GM12878 (cell line): ENCODE results near the gene LRRC45. TPM values are rescaled to one million over a fixed set of nuclear protein-coding genes. Genes with fewer than 3 reads are reported as not detected.

Experiments used
- ATAC-seq: fragments of 200-7000 bp; cut with Tn5 transposase; 3 replicates; pipeline ENCODE4 v1.9.1; 2020; ENCODE audit warnings: mild to moderate bottlenecking, moderate library complexity
- BruUV-seq: library from RNA; stranded (reverse); fragments of 400-500 nt; replicated peaks from 2 replicates; lab custom pipeline; 2021; lab: Mats Ljungman, UMichigan
- CTCF ChIA-PET: fragments of 300-600 bp; sonication (Branson Sonifier 250); formaldehyde crosslinking; extraction: SDS; loops from one replicate; lab custom pipeline; 2021; ENCODE audit warnings: inconsistent platforms; lab: Yijun Ruan, JAX
- POLR2A ChIA-PET: fragments of 350-600 bp; formaldehyde crosslinking; extraction: SDS; loops from one replicate; lab custom pipeline; 2021; ENCODE audit warnings: inconsistent platforms; lab: Charles Lee
- RAD21 ChIA-PET: fragments of 300-600 bp; sonication (Branson Sonifier 250); formaldehyde crosslinking; loops from one replicate; lab custom pipeline; 2023; ENCODE audit warnings: antibody characterized with exemption; ENCODE audit not compliant: unreplicated experiment; lab: Charles Lee
- SMC1A ChIA-PET: fragments of 300-600 bp; sonication (Branson Sonifier 250); formaldehyde crosslinking; loops from one replicate; lab custom pipeline; 2023; ENCODE audit not compliant: unreplicated experiment, uncharacterized antibody; lab: Charles Lee
- DNase-seq: peaks from one replicate; pipeline ENCODE4 v3.0.0-alpha.2; 2011; ENCODE audit warnings: low read depth, low spot score
- FAIRE-seq: peaks from 3 replicates; lab custom pipeline; 2011; peaks lifted over from hg19 to GRCh38; lab: Jason Lieb, UNC
- H2AFZ ChIP-seq: 2 replicates; pipeline ENCODE4 v1.6.0; 2011; ENCODE audit warnings: low read depth, low read length, control low read depth; ENCODE audit not compliant: control insufficient read depth
- H3K27ac ChIP-seq: 2 replicates; pipeline ENCODE4 v1.5.1; 2011; ENCODE audit warnings: control low read depth; ENCODE audit not compliant: control insufficient read depth, insufficient read depth
- H3K27me3 ChIP-seq, 2 experiments: replicated peaks in 1 of 2; 2 replicates each; pipeline versions ENCODE4 v1.6.0 to v1.6.1; 2011; ENCODE audit warnings: low read length in 1 of 2; ENCODE audit not compliant: control insufficient read depth in 2 of 2, insufficient read depth in 2 of 2
- H3K36me3 ChIP-seq, 2 experiments: 2 replicates each; pipeline ENCODE4 v1.5.1; 2011; ENCODE audit warnings: low read length in 1 of 2; ENCODE audit not compliant: control insufficient read depth in 2 of 2, insufficient read depth in 2 of 2
- H3K4me1 ChIP-seq: 2 replicates; pipeline ENCODE4 v1.6.1; 2011; ENCODE audit warnings: mild to moderate bottlenecking, low read length, moderate library complexity, mixed read lengths; ENCODE audit not compliant: control insufficient read depth, insufficient read depth
- H3K4me2 ChIP-seq: 2 replicates; pipeline ENCODE4 v1.6.0; 2011; ENCODE audit warnings: control low read depth; ENCODE audit not compliant: control insufficient read depth, insufficient read depth
- H3K4me3 ChIP-seq: fragments of 200-600 bp; sonication (generic); 2 replicates; pipeline ENCODE4 v1.5.1; 2016
- H3K79me2 ChIP-seq: 2 replicates; pipeline ENCODE4 v1.6.0; 2011; ENCODE audit warnings: low read length; ENCODE audit not compliant: control insufficient read depth, insufficient read depth
- H3K9ac ChIP-seq: 2 replicates; pipeline ENCODE4 v1.8.0; 2011; ENCODE audit warnings: low read length, control low read depth, mixed read lengths; ENCODE audit not compliant: control insufficient read depth, insufficient read depth
- H3K9me3 ChIP-seq: replicated peaks from 3 replicates; pipeline ENCODE4 v1.5.1; 2011; ENCODE audit warnings: mild to moderate bottlenecking, low read length; ENCODE audit not compliant: control insufficient read depth, insufficient read depth
- H4K20me1 ChIP-seq: 2 replicates; pipeline ENCODE4 v1.6.0; 2011; ENCODE audit not compliant: control insufficient read depth, insufficient read depth
- BHLHE40 ChIP-seq, 2 experiments: fragments of 450-650 bp in 1 of 2; IDR thresholded peaks; 2 replicates each; pipeline ENCODE4 v1.6.1; 2011 to 2017; ENCODE audit warnings: low read depth in 2 of 2, borderline replicate concordance in 1 of 2, improper control_type of control experiment in 1 of 2, low read length in 1 of 2, mild to moderate bottlenecking in 1 of 2
- KAT2A ChIP-seq: conservative IDR thresholded peaks from 2 replicates; pipeline ENCODE4 v1.6.1; 2011; ENCODE audit warnings: low read depth, low read length; ENCODE audit not compliant: control insufficient read depth
- NFIC ChIP-seq: IDR thresholded peaks from 2 replicates; pipeline ENCODE4 v1.6.1; 2012; ENCODE audit warnings: low read depth, mild to moderate bottlenecking, inconsistent platforms, low read length, moderate library complexity
- NKRF ChIP-seq: fragments of 450-650 bp; conservative IDR thresholded peaks from 2 replicates; pipeline ENCODE4 v1.6.1; 2017; ENCODE audit warnings: mild to moderate bottlenecking, moderate library complexity
- POLR2A ChIP-seq: IDR thresholded peaks from 2 replicates; pipeline ENCODE4 v1.6.1; 2011; ENCODE audit warnings: low read depth, mild to moderate bottlenecking, low read length
- SREBF1 ChIP-seq: IDR thresholded peaks from 2 replicates; pipeline ENCODE4 v1.6.1; 2012; ENCODE audit warnings: mild to moderate bottlenecking, low read length
- WGBS: methylation state at CpG from one replicate; pipeline ENCODE4 v1.1.6; 2016; ENCODE audit warnings: low lambda C conversion rate; ENCODE audit not compliant: insufficient replicate concordance, insufficient coverage; ENCODE audit errors: missing lambda C conversion rate; 5-methylcytosine and 5-hydroxymethylcytosine counted together
- in situ Hi-C: fragments of 300-500 bp; cut with MboI; formaldehyde crosslinking; loops from 9 replicates; pipeline ENCODE4 v1.14.3; 2018; ENCODE audit warnings: mixed read lengths
- intact Hi-C: fragments of 100-400 bp; cut with micrococcal nuclease; formaldehyde crosslinking; loops from one replicate; pipeline ENCODE4 v1.14.2; 2022; ENCODE audit not compliant: unreplicated experiment
- polyA plus RNA-seq, 11 experiments: library from polyadenylated mRNA; depleted of rRNA in 4 of 11; unstranded in 6 of 11; stranded (reverse) in 5 of 11; fragments of >200 nt; fragmentation: Nextera tagmentation in 4 of 11; fragmentation: Illumina TruSeq in 1 of 11; extraction: Ambion mirVana in 4 of 11; extraction: Trizol in 1 of 11; gene quantifications; 1 replicate in 1 of 11; 2 replicates in 10 of 11; pipeline versions ENCODE4 v1.2.1 to v1.2.3, GENCODE V29; 2011 to 2016; ENCODE audit warnings: inconsistent platforms in 2 of 11, missing spikeins in 2 of 11, low read depth in 1 of 11
- total RNA-seq, 4 experiments: library from RNA; depleted of rRNA in 3 of 4; stranded (reverse); fragments of >200 nt in 3 of 4; fragmentation: Illumina TruSeq in 1 of 4; extraction: Trizol in 1 of 4; gene quantifications; 2 replicates each; pipeline versions ENCODE4 v1.2.1 to v1.2.3, GENCODE V29; 2013 to 2021

The LRRC45 gene
- total and polyA plus RNA-seq, 10 of the 15 experiments (the other 5 are each of a cell fraction or from before 2014, with no cell fraction given) = 0.03 to 27.7 (median 10.4) TPM

- RAD21 ChIA-PET = no interaction called here
- intact Hi-C loops = no loop called here
- 93% methylated on average over 31 of the region's 37 CpGs for WGBS
- in situ Hi-C loops = no loop called here
- H3K27me3 ChIP-seq = no peaks in the 10 kb centered on the region
- H3K9me3 ChIP-seq = no peaks in the 10 kb centered on the region
- ATAC-seq = no peak
- H3K4me3 ChIP-seq = no peak overlapping the region
- H3K36me3 ChIP-seq = peaks cover 0 to 3% of the 10 kb centered on the region in 2 experiments; a peak in 3 of 4 replicates
- no peak overlapping the region for H3K4me2 ChIP-seq
- CTCF ChIA-PET = no interaction called here
- no peak overlapping the region for H3K9ac ChIP-seq
- H3K79me2 ChIP-seq = no peaks in the 10 kb centered on the region
- TF ChIP-seq BHLHE40 (IDR thresholded peaks at IDR 0.05; ENCODE audit: borderline replicate concordance in 1 of 2, low read depth in 2 of 2, low read length in 1 of 2) (no peak), NKRF (no peak), SREBF1 (no peak), NFIC (no peak), KAT2A (no peak), POLR2A (0 out of 2 replicates have a peak, but pooled peaks have one; percentile 31)
- H2AFZ ChIP-seq = no peak overlapping the region
- POLR2A ChIA-PET = no interaction called here
- H4K20me1 ChIP-seq = no peaks in the 10 kb centered on the region
- H3K4me1 ChIP-seq = no peaks in the 10 kb centered on the region
- BruUV-seq = no TSS peak
- SMC1A ChIA-PET = no interaction called here
- FAIRE-seq = no peak
- DNase-seq = no peak
- no peak overlapping the region for H3K27ac ChIP-seq
Observed at GRCh38 chr17:81993729-81994592, 29.1 kb upstream of the LRRC45 start.
